ENCODE results near the gene BICDL1. TPM values are rescaled to one million over a fixed set of nuclear protein-coding genes. Genes with fewer than 3 reads are reported as not detected.

Gene BICDL1
- total RNA-seq, 1 experiment from 2014 or later = 14.4 TPM

GRCh38 chr12:120109570-120110267 is 120.7 kb downstream of the BICDL1 start:
- Histone ChIP-seq H4K20me1 (ENCODE audit: insufficient read depth) (no peaks in the 10 kb centered on the region; the same call in none of the 2 replicates), H3F3A (ENCODE audit: insufficient read depth, low read depth) (no peaks in the 10 kb centered on the region), H3K4me1 (replicated peaks; ENCODE audit: insufficient read depth) (no peaks in the 10 kb centered on the region), H3K4me2 (no peak overlapping the region), H3K36me3 (ENCODE audit: low read depth) (no peaks in the 10 kb centered on the region), H3K27me3 (ENCODE audit: insufficient read depth, low read depth) (no peaks in the 10 kb centered on the region), H2AFZ (no peak overlapping the region), H3K9me2 (ENCODE audit: insufficient read depth) (no peaks in the 10 kb centered on the region), H3K79me2 (ENCODE audit: low read depth) (peaks cover 62% of the 10 kb centered on the region), H3K4me3 (no peak overlapping the region), H3K9me3 (ENCODE audit: insufficient read depth, low read depth) (no peaks in the 10 kb centered on the region), H3K27ac (no peak overlapping the region)
- DNase-seq = no peak
- BruUV-seq (replicated peaks) = no TSS peak
- no peak for TF ChIP-seq EZH2 (IDR thresholded peaks at IDR 0.05; ENCODE audit: low read depth)
- TF ChIP-seq, protein P1, sequence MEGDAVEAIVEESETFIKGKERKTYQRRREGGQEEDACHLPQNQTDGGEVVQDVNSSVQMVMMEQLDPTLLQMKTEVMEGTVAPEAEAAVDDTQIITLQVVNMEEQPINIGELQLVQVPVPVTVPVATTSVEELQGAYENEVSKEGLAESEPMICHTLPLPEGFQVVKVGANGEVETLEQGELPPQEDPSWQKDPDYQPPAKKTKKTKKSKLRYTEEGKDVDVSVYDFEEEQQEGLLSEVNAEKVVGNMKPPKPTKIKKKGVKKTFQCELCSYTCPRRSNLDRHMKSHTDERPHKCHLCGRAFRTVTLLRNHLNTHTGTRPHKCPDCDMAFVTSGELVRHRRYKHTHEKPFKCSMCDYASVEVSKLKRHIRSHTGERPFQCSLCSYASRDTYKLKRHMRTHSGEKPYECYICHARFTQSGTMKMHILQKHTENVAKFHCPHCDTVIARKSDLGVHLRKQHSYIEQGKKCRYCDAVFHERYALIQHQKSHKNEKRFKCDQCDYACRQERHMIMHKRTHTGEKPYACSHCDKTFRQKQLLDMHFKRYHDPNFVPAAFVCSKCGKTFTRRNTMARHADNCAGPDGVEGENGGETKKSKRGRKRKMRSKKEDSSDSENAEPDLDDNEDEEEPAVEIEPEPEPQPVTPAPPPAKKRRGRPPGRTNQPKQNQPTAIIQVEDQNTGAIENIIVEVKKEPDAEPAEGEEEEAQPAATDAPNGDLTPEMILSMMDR (conservative IDR thresholded peaks at IDR 0.05) = no peak
- ChIA-PET CTCF (interaction anchor here (0.6 kb wide), 1 partner anchor 310 kb away, joined by 4 read pairs; no protein-coding TSS in a partner anchor), POLR2A (ENCODE audit: unreplicated experiment) (interaction anchor here (0.7 kb wide), 1 partner anchor 62 kb away, joined by 5 read pairs; no protein-coding TSS in a partner anchor)
- intact Hi-C loops (cut with micrococcal nuclease; ENCODE audit: unreplicated experiment) = no loop called here

GRCh38 chr12:120110550-120111501 is 121.8 kb downstream of the BICDL1 start:
- H3K9me3 ChIP-seq (ENCODE audit: insufficient read depth, low read depth) = no peaks in the 10 kb centered on the region
- intact Hi-C loops (cut with micrococcal nuclease; ENCODE audit: unreplicated experiment) = no loop called here
- H3K4me2 ChIP-seq = no peak overlapping the region
- no peaks in the 10 kb centered on the region for H3K27me3 ChIP-seq (ENCODE audit: insufficient read depth, low read depth)
- no peaks in the 10 kb centered on the region for H3F3A ChIP-seq (ENCODE audit: insufficient read depth, low read depth)
- TF ChIP-seq, protein P1 (conservative IDR thresholded peaks at IDR 0.05) = no peak
- no peak for TF ChIP-seq EZH2 (IDR thresholded peaks at IDR 0.05; ENCODE audit: low read depth)
- no peaks in the 10 kb centered on the region for H3K36me3 ChIP-seq (ENCODE audit: low read depth)
- BruUV-seq (replicated peaks) = no TSS peak
- H3K27ac ChIP-seq = no peak overlapping the region
- peaks cover 9% of the 10 kb centered on the region for H3K4me1 ChIP-seq (replicated peaks; ENCODE audit: insufficient read depth)
- peaks cover 69% of the 10 kb centered on the region for H3K79me2 ChIP-seq (ENCODE audit: low read depth)
- POLR2A ChIA-PET (ENCODE audit: unreplicated experiment) = interaction anchor here (0.6 to 0.7 kb wide), 3 partner anchors 9 to 91 kb away, joined by 3 to 5 read pairs (median 3); no protein-coding TSS in a partner anchor
- H3K4me3 ChIP-seq = no peak overlapping the region
- CTCF ChIA-PET = interaction anchor here (0.6 kb wide), 2 partner anchors 200 to 311 kb away, joined by 3 to 4 read pairs; no protein-coding TSS in a partner anchor
- no peak overlapping the region for H2AFZ ChIP-seq
- H4K20me1 ChIP-seq (ENCODE audit: insufficient read depth) = peaks cover 9% of the 10 kb centered on the region
- no peak for DNase-seq
- no peaks in the 10 kb centered on the region for H3K9me2 ChIP-seq (ENCODE audit: insufficient read depth)

DNA sequence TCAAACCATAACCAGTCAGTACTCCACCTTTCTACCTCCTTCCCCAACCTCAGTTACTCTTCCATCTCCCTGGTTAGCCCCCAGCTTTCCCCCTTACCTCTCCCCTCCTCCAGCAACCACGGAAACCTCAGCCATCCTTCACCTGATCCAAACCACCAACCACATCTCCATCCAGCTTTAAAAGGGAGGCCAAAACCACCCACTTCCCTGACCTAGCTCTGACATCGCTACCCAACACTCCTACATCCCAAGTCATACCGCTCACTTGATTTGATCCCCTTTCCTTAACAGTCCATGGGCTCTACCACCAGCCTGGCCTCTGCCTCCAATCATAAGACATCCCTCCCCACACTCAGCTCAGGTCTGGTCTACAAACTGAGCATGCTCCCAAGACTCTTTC is 126.0 kb downstream of the BICDL1 start:
- peaks cover 11% of the 10 kb centered on the region for H4K20me1 ChIP-seq (ENCODE audit: insufficient read depth)
- POLR2A ChIA-PET (ENCODE audit: unreplicated experiment) = interaction anchor here (1.6 kb wide), 1 partner anchor 177 kb away, joined by 10 read pairs; the partner anchor contains the start of gene RNU4-2
- H3K36me3 ChIP-seq (ENCODE audit: low read depth) = no peaks in the 10 kb centered on the region
- intact Hi-C loops (cut with micrococcal nuclease; ENCODE audit: unreplicated experiment) = loop anchor here (5.0 kb wide), 1 partner anchor 177 kb away; the partner anchor contains the start of genes RNU4-1 and RNU4-2
- no peak overlapping the region for H3K27ac ChIP-seq
- H3K4me1 ChIP-seq (replicated peaks; ENCODE audit: insufficient read depth) = peaks cover 27% of the 10 kb centered on the region
- peak overlapping the region; percentile 78; the same call in 1 of the 2 replicates for H3K4me3 ChIP-seq
- H2AFZ ChIP-seq = no peak overlapping the region
- no peaks in the 10 kb centered on the region for H3K27me3 ChIP-seq (ENCODE audit: insufficient read depth, low read depth)
- peak overlapping the region; percentile 97 for H3K4me2 ChIP-seq
- CTCF ChIA-PET = interaction anchor here (0.7 kb wide), 1 partner anchor 772 kb away, joined by 16 read pairs; no protein-coding TSS in a partner anchor
- no peak for TF ChIP-seq EZH2 (IDR thresholded peaks at IDR 0.05; ENCODE audit: low read depth)
- TF ChIP-seq, protein P1 (conservative IDR thresholded peaks at IDR 0.05) = no peak
- peaks cover 66% of the 10 kb centered on the region for H3K79me2 ChIP-seq (ENCODE audit: low read depth)
- peaks cover 30% of the 10 kb centered on the region for H3F3A ChIP-seq (ENCODE audit: insufficient read depth, low read depth)
- H3K9me3 ChIP-seq (ENCODE audit: insufficient read depth, low read depth) = no peaks in the 10 kb centered on the region
- no peaks in the 10 kb centered on the region for H3K9me2 ChIP-seq (ENCODE audit: insufficient read depth)
- no TSS peak for BruUV-seq (replicated peaks)
- DNase-seq = no peak

All from PC-9 (cell line).